GM12892 (cell line): ENCODE measurements around the gene TBRG4.
A peak's percentile ranks its signal among the peaks of the same experiment; 100 is the strongest.

Source experiments
- DNase-seq: peaks from one replicate; pipeline ENCODE4 v3.0.0; 2011; ENCODE audit not compliant: insufficient read length
- FAIRE-seq: peaks from 2 replicates; lab custom pipeline; 2011; peaks lifted over from hg19 to GRCh38; lab: Jason Lieb, UNC
- POLR2A ChIP-seq: IDR thresholded peaks from 2 replicates; pipeline ENCODE4 v1.6.1; 2011; ENCODE audit warnings: low read depth, low read length, control low read depth
- POLR2AphosphoS5 ChIP-seq: IDR thresholded peaks from 2 replicates; pipeline ENCODE4 v1.6.1; 2011; ENCODE audit warnings: low read depth, low read length, control low read depth
- TAF1 ChIP-seq: IDR thresholded peaks from 2 replicates; pipeline ENCODE4 v1.6.1; 2011; ENCODE audit warnings: low read depth, mild to moderate bottlenecking, control low read depth, low read length, borderline replicate concordance

TBRG4 gene

GRCh38 chr7:45067582-45067981, 43.9 kb downstream of the TBRG4 start:
- FAIRE-seq (no peak), DNase-seq (no peak)
- no peak for TF ChIP-seq POLR2A
- no peak for TF ChIP-seq POLR2AphosphoS5
- TF ChIP-seq TAF1, result no peak

- DNase-seq (no peak), FAIRE-seq (no peak)
- no peak for TF ChIP-seq TAF1
Observed at GRCh38 chr7:45066409-45066808, 45.1 kb downstream of the TBRG4 start.

- no peak for DNase-seq
- no peak for FAIRE-seq
- no peak for TF ChIP-seq POLR2A
- no peak for TF ChIP-seq POLR2AphosphoS5
- no peak for TF ChIP-seq TAF1
Observed at GRCh38 chr7:45065031-45065995, 46.2 kb downstream of the TBRG4 start.

DNA sequence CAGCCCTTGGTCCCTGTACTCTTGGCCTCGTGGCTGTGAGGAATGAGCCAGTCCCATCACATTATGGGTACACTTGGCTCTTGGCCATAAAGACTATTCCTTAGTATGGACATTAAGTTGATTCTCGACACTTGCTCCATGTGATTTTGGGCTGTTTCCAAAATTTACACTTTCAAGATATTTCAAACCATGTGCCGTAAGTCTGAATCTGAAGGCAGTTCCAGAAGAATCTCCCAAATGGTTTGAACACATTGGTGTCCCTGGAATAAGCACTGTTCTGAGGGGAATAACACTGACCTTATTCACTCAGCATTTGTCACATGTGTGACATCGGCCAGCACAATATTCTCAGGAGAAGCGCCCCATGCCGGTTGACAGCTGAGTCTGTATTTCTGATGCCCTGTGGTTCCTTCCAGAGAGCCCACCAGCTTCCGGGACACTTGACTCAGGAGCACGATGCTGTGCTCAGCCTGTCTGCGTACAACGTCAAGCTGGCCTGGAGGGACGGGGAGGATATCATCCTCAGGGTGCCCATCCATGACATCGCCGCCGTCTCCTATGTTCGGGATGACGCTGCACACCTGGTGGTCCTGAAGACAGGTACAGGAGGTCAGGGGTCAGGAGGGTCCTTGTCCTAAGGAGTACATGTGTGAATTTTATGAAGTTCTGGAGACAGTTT, 47.3 kb downstream of the TBRG4 start:
- TF ChIP-seq POLR2AphosphoS5, result no peak
- no peak for TF ChIP-seq POLR2A
- no peak for TF ChIP-seq TAF1
- FAIRE-seq (no peak), DNase-seq (no peak)

DNA sequence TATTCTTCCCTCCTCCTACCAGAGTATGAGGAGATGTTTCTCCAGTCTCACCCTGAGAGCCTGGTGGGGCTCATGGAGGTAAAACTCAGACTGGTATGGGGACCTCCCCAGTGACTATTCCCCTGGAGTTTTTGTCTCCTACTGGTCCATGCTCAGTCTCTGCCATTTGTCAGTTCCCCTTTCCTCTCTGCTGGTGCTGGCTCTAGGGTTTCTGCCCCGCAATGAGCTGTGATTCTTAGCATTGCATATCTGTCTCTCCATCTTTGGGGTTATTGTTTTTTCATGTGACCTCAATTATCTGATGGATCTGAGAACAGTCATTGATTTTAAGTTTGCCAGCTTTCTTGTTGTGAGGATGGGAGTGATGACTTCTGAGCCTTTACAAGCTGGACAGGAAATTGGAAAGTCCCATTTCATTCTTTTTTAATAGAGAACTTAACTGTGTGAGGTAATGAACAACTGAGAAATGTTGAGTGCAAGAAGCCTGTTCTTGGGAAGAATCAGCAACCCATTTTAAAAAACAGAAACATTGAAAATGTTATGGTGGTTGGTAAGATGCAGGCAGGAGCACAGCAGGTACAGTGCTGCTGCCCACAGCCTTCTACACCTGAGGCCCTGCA, 49.6 kb downstream of the TBRG4 start:
- no peak for FAIRE-seq
- TF ChIP-seq POLR2AphosphoS5, result no peak
- TF ChIP-seq POLR2A, result no peak
- TF ChIP-seq TAF1, result no peak

DNA sequence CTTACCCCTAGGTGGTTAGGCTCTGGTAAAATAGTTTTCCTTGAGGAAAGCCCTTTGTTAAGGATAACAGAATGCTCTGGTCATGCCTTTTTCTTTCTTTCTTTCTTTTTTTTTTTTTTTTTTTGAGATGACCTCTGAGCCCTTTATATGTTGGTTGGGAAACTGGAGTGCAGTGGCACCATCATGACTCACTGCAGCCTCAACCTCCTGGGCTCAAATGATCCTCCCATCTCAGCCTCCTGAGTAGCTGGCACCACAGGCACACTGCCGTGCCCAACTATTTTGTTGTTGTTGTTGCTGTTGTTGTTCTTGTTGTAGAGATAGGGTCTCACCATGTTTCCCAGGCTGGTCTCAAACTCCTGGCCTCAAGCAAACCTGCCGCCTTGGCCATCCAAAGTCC, 50.1 kb downstream of the TBRG4 start:
- DNase-seq (no peak), FAIRE-seq (no peak)
- no peak for TF ChIP-seq POLR2A
- no peak for TF ChIP-seq POLR2AphosphoS5
- no peak for TF ChIP-seq TAF1

More for the DNA sequence above, 49.6 kb downstream of the TBRG4 start:
- no peak for DNase-seq

DNA sequence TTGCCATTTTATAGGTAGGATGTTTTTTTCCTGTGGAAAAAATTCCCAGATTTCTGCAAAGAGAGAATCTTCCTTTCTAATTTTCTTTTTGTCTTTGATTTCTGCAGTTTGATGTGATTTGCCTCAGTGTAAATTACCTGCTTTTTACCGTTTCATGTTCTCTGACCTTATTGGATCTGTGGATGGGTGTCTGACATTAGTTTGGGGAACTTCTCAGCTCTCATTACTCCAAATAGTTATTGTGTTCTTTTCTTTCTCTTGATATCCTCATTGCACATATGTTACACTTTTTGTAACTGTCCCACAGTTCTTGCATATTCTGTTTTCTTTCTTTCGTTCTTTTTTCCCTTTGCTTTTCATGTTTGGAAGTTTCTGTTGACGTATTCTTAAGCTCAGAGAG, 51.2 kb downstream of the TBRG4 start:
- FAIRE-seq (no peak), DNase-seq (no peak)
- TF ChIP-seq TAF1, result no peak
- no peak for TF ChIP-seq POLR2AphosphoS5
- TF ChIP-seq POLR2A, result no peak

- FAIRE-seq, result no peak
- DNase-seq, result no peak
- TF ChIP-seq TAF1 (no peak), POLR2A (no peak), POLR2AphosphoS5 (no peak)
Observed at GRCh38 chr7:45057878-45058277, 53.6 kb downstream of the TBRG4 start.

- no peak for DNase-seq
- FAIRE-seq, result no peak
- TF ChIP-seq TAF1 (no peak), POLR2AphosphoS5 (no peak), POLR2A (no peak)
Observed at GRCh38 chr7:45055594-45056219, 55.8 kb downstream of the TBRG4 start.

GRCh38 chr7:45055016-45055415, 56.5 kb downstream of the TBRG4 start:
- no peak for FAIRE-seq
- DNase-seq, result no peak
- TF ChIP-seq POLR2AphosphoS5 (no peak), POLR2A (no peak), TAF1 (no peak)

- FAIRE-seq (peak; percentile 36), DNase-seq (no peak)
- TF ChIP-seq POLR2A (no peak), TAF1 (no peak), POLR2AphosphoS5 (no peak)
Observed at GRCh38 chr7:45054442-45054841, 57.1 kb downstream of the TBRG4 start.
